TTC549 (cell line): ENCODE data around the gene STAT4.

ENCODE experiments used
- FAIRE-seq: peaks from 2 replicates; lab custom pipeline; 2012; peaks lifted over from hg19 to GRCh38; lab: Jason Lieb, UNC

The STAT4 gene, protein sequence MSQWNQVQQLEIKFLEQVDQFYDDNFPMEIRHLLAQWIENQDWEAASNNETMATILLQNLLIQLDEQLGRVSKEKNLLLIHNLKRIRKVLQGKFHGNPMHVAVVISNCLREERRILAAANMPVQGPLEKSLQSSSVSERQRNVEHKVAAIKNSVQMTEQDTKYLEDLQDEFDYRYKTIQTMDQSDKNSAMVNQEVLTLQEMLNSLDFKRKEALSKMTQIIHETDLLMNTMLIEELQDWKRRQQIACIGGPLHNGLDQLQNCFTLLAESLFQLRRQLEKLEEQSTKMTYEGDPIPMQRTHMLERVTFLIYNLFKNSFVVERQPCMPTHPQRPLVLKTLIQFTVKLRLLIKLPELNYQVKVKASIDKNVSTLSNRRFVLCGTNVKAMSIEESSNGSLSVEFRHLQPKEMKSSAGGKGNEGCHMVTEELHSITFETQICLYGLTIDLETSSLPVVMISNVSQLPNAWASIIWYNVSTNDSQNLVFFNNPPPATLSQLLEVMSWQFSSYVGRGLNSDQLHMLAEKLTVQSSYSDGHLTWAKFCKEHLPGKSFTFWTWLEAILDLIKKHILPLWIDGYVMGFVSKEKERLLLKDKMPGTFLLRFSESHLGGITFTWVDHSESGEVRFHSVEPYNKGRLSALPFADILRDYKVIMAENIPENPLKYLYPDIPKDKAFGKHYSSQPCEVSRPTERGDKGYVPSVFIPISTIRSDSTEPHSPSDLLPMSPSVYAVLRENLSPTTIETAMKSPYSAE

DNA sequence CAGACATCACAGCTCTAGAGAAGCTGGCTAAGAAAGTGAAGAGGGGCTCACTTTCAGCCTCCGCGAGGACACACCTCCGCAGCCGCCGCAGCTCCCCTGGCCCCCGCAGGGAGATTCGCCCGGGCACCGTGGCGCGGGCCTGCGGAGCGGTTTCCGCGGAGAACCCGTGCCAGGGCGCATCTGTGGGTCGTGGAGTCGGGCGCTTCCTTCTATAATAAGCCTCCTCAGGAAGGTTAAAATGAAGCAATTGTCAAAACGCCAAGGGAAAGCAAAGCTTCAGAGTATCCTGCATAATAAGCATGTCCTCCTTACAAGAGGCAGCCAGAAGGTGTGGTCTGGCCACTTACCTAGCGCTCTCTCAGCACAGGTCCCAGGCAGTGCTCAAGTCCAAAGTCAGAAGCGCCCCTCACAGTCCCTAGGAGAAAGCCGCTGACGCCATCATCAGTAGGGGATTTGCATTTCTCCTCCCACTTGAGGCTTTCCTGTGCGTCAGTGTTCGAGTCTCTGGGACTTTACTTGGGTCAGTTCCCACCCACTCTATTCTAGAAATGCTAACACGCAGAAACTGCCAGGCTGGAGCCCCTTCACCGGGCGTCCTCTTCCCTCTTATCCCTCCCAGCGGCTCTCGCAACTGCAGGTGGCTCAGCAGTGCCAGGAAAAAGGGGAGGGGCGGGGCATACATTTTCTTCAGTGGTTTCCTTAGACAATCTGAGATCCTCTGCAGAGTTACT, at the start of gene STAT4:
TSS of gene STAT4 (minus strand) at position 395 of the 731 bp plus-strand sequence. CDS start 2,791 bp downstream, outside the sequence.
- FAIRE-seq, result no peak

DNA sequence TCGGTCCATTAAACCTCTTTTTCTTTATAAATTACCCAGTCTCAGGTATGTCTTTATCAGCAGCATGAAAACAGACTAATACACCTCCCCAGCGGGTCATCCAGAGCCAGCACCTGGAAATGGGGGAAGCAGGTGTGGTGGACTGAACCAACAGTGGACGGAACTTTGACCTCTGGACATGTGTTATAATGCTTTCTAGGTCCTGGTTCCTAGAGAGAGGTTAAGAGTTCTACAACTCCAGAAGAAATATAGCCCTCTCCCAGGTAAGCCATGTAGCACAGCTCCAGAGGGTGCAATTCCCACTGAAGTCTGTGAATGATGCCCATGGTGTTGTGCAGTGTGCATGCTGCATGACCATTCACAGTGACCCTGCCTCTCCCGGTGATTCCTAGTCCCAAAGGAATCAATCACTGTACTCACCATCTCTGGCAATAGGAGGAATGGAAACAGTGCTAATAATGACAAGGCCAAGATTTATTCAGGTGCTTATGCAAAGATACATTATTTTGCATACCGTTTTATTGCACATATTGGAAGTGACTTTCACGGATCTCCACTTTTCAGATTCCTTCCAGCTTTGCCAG, 49.2 kb upstream of the STAT4 start:
- no peak for FAIRE-seq

DNA sequence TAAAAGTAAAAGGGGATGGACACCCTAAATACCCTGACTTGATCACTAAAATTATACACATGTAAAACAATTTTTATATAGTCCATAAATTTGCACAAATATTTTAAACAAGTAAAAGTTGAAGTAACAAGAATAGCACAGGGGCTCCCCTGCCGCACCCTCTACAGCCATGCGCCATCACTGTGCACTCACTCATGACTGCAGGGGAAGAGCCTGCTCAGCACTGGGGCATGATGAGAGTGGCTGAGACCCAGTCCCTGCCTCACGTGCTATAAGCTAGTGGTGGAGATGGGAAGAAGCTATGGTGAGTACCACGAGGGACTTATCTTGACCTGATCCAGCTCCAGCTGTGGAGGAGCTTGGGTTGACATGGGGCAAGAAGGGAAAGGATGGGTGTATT, 47.5 kb upstream of the STAT4 start:
- no peak for FAIRE-seq

DNA sequence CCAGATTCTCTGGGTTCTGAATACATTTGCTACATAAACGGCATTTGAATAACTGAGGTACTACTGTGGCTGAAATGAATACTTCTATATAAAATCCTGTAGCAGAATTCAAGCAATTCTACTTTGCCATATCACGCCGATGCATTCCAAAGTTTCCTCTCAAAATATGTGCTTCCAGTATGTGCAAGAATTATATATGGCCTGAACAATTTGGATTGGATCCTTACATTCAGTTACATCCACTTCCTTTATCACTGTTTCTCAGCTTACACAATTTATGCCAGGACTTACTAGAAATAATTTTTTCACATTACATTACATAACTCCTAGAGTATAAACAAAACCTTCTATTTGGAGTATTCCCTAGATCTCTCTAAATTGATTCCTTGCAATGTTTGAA, 46.3 kb upstream of the STAT4 start:
- no peak for FAIRE-seq

DNA sequence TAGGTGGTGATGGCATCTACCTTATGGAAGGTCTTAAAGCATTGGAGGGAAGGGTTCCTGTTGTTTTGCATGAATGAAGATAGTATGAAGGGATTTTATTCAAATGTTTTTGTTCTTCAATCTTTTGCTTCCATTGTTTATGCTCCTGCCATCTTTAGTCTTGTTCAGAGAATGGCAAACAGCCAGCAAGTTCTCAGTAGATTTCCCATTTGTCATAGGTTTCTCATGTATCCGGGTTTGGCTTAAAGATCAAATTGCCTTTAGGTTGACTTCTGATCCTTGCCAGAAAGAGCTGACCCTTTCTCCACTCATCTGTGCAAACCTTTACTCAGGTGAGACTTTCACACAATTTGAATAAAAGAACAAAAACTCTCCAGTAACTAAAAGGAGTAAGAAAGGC, 44.2 kb upstream of the STAT4 start:
- no peak for FAIRE-seq

DNA sequence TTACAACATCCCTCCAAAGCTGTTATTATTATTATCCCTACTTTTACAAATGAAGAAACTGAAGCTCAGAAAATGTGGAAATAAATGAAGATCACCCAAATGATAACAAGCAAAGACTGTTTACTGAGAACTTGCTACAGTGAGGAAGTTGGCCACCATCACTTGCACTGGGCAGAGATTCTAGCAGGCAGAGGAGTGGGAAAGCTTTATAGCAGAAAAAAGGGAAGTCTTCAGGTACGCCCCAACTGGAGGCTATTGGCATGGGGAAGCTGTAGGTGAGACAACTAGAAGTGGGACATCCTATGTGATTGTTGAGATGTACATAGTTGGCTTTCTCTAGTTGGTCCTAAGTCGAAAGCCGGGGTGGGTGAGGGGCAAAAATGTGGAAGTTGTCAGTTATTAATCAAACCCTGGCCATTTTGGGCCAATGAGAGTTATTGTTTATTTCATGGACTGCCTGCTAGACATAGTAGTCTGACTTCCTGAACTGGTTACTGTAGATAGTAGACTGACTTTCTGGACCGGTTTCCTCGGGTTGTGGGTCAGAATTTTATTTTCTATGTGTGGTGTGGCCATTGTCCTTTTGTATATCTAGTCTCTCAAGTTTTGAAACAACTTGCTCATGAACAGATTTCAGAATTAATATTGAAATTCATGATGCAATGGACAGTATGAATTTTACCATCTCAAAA, 40.2 kb upstream of the STAT4 start:
- no peak for FAIRE-seq

DNA sequence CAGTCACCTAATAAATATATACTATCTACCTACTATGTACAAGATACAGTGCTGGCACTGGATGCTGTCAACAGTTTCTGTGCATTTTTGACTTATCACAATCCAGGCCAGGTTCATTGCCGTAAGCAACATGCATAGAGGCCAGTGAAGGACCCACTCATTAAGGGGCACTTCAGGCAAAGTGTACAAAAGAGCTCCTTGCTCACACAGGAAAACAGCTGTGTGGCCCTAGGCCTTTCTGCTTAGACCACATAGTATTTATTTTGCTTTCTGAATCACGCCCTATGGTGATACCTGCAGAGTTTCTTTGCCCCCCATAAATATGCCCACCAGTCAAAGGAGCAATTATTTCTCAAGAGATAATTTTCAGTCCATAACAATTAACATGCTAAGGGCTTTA, 39.6 kb upstream of the STAT4 start:
- no peak for FAIRE-seq

DNA sequence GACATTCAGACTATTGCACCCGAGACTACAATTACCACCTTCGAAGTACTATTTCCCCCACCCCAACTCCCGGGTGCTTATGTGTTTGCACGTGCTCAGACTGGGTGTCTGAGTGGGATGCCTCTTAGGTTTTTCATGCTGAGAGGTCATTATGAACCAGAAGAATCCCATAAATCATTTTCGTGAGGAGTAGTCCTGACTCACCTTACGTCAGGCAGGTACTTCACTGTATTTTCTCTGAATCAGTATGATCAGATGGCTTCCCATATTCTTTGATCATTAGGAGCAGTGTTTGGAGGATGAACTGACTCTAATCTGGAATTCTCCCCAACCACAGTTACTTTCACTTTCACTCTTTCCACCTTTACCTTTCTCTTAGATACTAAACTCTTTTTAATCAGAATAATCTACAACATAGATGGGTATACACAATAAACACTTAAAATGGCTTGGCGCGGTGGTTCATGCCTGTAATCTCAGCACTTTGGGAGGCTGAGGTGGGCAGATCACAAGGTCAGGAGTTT, 38.4 kb upstream of the STAT4 start:
- FAIRE-seq, result no peak

DNA sequence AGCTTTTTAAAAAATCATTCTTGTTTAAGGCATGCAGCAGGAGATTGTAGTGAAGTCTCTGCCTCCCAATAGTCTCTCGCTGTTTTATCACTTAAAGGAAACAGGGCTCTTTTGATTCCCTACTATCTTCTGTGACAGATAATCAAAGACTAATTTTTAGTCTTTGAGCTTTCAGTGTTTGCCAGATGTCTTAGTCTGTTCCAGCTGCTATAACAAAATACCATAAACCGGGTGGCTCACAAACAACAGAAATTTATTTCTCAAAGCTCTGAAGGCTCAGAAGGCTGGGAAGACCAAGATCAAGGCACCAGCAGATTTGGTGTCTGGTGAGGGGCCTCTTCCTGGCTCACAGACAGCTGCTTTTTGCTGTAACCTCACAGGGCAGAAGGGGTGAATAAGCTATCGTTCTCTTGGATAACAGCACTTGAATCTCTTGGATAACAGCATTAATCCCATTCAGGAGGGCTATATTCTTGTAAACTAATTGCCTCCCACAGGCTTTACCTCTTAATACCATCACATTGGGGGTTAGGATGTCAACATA, 37.8 kb upstream of the STAT4 start:
- no peak for FAIRE-seq

DNA sequence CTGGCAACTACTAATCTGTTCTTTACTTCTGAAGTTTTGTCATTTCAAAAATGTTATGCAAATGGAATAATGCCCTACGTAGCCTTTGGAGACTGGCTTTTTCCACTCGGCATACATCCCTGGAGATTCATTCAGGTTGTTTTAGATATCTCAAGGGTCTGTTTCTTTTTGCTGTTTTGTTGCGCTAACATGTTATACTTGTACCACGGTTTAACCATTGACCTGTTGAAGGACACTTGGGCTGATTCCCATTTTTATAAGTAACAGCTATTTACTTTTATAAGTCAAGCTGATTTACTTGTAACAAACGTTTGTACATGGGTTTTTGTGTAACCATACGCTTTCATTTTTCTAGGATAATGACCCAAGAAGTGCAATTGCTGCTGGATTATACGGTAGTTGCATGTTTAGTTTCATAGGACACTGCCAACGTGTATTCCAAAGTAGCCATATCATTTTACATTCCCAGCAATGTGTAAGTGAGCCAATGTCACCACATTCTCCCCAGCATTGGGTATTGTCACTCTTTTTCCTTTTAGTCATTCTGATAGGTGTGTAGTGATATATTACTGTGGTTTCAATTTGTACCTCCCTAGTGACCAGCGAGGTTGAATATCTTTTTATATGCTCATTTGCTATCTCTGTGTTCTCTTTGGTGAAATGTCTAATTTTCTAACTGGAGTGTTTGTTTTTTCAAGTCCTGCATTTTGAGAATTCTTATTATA, 36.5 kb upstream of the STAT4 start:
- FAIRE-seq, result no peak

DNA sequence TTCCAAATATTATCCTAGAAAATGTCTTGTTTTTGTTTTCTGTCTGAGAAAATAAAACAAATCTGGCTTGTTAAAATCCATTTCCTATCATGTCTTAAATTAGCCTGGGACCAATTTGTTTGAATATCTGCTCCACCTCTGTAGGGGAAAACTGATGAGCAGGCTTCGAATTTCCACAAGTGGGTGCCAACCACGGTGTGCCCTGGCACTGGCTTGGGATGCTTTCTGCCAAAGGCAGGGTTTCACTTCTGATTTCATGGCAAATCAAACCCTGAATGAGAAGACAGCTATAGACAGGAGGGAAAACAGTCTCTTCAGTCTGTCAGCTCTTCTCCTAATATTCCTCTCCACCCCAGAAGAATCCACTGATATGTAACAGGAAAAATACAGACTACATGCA, 33.7 kb upstream of the STAT4 start:
- no peak for FAIRE-seq

DNA sequence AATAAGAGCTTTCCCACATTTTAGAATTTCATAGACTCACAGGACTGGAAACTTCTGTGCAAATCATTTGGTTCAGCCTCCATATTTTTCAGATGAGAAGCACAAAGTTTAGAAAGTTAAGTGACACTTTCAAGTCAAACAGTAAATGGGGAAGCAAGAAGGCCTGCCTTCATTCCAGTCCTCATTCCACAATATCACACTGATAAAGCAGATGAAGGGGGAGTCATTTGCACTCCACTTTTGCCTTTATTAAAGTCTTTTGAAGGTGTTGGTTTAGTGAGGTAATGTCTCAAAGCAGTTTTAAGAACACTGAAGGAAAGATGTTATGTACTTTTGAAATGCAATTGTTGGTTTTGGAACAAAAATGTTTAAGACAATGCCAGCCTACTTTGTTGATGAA, 32.7 kb upstream of the STAT4 start:
- FAIRE-seq, result no peak

DNA sequence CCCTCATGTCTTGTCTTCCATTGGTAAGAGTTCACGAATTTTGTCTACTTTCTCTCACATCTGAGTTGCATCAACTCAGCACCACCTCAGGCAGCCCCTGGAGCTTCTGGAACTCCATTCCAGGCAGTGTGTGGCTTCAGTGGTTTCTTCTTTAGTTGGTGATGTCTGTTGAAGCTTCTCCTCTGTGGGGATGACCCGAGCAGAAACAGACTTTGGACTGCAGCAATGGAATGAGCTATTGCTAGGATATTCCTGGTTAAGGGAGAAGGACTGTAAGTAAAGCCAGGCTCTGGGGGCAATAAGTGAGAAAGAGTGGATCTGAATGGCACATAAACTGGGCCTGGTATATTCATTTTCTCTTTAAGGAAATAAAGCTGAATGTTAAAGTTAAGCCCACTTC, 32.3 kb upstream of the STAT4 start:
- FAIRE-seq, result no peak

DNA sequence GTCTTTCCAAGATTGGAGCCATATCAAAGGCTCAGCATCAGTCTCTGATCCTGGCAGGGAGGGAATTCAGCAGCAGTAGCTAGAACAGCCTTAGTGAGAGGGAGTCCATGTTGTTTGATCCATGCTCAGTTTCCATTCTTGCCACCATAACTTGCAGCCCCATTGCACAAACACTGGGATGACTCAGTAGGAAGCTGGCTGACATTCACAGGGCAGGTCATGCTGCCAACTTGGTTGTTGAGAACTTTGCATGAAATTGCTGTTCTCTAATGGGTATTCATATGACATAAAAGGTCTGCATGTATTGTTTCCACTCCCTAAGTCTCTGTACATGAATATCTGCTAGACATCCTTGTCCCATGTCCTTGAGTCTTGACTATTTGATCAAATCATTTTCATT, 29.9 kb upstream of the STAT4 start:
- no peak for FAIRE-seq

DNA sequence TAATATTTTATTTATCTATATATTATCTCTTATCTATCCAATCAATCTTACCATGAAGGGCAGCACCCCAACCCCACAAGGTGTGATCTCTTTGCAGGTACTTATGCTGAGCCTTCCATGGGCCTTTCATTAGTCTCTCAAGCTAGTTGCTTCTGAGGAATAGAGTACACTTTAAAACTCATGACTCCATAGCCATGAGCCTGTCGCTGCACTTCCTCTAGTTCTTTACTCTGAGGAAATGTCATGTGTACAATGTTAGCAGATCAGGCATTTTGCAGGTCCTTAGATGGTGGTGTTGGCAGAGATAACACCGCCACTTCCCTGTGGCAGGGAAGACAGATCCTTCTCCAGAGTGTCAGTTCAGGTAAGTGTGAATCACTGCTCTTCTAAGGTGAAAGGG, 29.5 kb upstream of the STAT4 start:
- FAIRE-seq, result no peak

DNA sequence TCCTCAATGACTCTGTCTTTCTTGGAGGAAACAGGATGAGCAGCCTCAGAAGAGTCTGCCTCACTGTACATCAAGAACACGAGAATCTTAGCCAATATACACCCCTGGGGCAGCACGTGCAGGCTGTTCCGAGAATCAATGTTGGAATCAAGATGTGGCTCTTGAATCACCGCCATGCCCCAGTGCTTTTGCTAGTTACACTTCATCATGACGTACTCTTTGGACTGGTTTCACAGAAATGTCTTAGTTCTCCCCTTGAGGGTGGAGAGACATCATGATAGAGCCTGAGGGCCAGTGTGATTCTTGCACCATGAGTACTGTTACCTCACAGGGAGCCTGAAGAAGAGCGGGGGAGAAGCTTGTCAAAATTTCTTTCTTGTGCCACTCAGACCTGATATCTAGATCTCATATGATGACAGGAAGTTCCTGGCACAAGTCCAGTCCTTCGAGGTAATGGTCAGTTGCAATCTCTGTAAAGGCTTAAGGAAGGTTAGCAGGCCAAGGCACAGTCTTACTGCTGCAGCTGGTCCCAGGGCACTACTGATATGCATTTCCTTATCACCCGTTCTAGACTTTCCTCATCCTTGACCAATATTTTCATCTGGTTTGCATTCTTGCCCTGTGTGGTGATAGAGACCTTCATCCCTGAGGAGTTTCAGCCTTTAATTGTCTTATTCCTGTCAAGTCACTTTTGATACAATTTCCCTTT, 28.2 kb upstream of the STAT4 start:
- FAIRE-seq, result no peak

DNA sequence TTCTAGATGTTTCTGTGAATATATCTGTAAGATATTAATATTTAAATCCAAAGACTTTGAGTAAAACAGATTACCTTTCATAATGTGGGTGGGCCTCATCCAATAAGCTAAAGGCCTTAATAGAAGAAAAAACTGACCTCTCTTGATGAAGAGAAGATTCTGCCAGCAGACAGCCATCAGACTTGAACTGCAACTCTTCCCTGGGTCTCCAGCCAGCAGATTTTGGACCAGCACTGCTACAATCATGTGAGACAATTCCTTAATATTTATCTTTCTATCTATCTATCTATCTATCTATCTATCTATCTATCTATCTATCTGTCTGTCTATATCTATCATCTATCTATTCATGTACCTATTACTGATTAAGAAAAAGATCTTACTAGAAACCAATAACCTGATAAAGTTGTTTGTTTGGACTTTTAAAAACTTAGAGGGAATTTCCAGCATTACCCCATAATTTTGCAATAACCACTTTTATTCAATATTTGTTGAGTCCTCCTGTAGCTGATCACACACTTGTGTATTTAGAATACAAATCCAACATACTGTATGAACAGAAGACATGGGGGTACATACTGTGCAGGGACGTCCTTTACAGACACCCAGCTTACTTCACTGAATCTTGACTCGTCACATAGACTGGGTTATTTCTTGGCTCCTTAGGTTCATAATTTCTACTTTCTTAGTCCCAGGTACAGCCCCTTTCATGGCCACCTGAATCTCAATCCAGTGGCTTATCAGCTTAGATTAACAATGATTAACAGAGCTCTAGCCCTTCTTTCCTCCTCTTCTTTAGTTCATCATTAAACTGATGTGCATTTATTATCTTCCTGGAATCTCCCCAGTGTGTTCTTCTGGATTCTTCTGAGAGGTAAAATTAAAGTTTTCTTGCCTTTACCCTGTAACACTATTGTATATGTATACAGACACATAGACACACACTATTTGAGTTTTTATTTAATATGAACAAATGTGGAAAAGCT, 27.2 kb upstream of the STAT4 start:
- FAIRE-seq, result no peak

DNA sequence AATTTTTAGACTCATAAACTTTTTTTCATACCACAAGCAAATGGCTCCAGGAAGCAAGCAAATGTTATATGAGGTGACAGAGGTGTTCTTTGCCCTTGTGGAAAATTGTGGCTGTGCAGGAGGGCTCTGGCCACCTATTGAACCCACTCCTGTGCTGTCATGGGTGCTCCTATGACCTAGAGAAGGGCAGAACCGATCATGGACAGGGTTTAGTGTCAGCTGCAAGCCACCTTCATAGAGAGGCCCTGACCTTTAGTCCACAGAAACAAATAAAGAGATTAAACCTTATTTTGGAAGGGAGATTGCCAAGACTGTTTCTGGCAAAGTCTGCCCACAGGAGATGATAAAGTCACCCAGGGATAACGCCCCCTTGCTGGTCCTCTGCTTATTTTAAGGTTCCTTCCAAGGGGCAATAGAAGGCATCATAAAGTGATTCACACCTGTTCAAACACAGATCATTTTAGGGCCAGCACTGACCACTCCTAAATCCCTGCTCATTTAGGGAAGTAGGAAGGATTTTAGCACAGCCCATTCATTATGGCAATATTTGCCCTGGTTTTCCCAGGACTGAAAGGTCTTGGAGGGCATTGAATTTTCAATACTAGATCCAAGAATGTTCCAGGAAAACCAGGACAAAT, 26.1 kb upstream of the STAT4 start:
- no peak for FAIRE-seq
